DMS153 (cell line): ENCODE measurements around the gene RNF115.

Source experiments
- DNase-seq: peaks from one replicate; lab custom pipeline; 2025; lab: John Stamatoyannopoulos, UW

The RNF115 gene

DNA sequence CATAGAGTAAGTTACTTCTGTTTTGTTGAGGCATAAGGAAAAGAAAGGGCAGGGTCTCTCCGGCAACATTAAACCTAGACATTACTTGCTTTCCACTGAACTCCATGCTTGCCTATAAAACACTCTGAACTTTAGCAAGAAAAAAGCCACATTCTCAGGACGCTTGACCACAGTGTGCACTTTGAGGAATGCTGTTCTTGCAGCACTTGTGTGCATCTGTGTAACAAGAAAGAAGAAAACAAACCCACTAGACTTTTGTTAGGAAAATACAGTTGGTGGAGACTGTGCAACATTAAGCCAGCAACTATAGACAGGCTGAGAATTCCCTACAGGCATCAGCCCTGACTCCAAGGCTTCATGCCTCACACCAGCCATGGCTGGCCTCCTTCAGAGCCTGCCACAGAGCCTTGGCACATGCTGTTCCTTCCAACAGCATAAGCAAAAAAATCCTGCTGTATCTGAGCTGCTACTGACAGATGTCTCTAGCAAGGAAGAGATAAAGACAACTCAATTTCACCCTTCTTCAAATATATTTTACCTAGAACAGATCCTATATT, 122.5 kb downstream of the RNF115 start:
- no peak for DNase-seq

GRCh38 chr1:145696630-145696960, 127.3 kb downstream of the RNF115 start:
- DNase-seq = no peak

DNA sequence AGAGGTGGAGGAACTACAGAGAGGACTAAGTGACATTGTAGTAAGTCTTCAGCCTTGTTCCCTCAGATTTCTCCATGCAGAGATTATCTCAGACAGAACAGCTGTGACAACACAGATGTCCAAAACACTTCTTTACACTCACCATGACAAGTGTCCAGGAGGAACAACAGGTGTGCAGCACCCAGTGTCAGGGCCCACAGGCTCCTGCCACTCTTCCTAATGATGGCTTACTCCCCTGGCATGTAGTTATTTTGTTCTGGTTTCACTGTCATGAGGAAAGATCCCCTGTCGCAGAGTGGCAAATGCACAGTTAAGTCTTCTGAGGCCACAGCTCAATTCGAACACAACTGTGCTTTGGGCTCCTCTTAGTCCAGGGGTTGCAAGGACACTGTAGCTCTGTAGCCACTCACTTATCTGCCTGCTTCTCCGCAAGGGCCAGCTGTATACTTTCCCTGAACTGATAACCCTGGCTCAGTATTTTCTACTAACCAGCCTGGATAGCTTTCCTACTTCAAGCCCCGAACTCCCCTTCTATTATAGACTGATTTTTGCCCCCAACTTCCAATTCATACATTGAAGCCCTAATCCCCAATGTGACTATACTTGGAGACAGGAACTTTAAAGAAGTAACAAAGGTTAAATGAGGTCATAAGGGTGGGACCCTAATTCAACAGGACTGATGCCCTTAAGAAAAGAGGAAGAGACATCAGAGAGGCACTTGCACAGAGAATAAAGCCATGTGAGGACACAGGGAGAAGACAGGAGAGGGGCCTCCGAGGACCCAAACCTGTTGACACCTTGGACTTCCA, 127.9 kb downstream of the RNF115 start:
- no peak for DNase-seq

DNA sequence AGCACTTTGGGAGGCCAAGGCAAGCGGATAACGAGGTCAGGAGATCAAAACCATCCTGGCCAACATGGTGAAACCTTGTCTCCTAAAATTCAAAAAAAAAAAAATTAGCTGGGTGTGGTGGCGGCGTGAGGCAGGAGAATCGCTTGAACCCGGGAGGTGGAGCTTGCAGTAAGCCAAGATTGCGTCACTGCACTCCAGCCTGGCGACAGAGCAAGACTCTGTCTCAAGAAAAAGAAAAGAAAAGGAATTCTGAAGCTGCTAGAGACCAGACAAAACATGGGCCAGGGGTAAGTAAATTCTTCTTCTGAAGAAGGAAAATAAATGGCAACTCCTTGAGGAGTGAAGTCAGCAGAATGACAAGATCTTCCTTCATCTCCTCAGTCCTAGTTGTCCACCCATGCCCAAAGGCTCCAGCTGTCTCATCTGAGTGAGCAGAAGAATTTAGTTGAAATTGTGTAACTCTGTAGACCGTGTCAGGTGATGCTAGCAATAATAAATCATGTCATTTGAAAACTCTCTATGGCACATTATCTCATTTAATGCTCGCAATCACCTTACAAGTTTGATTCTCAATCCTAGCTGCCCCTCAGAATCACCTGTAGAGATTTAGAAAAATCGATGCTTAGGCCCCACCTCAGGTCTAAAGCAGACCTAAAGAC, 131.0 kb downstream of the RNF115 start:
- no peak for DNase-seq

- DNase-seq = no peak
Observed at GRCh38 chr1:145690587-145691558, 133.0 kb downstream of the RNF115 start.

GRCh38 chr1:145689922-145690321, 134.0 kb downstream of the RNF115 start:
- DNase-seq = no peak

DNA sequence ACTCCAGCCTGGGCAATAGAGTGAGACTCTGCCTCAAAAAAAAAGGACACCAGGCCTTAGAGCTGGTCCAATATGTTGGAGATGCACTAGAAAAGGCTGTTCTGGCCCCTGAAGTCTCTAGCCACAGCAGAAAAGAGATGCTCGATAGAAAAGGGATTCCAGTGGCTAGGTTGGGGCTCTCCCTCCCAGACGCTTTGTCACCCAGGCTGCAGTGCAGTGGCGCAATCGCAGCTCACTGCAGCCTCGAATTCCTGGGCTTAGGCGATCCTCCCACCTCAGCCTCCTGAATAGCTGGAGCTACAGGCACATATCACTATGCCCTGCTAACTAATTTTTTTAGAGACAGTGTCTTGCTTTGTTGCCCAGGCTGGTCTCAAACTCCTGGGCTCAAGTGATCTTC, 135.0 kb downstream of the RNF115 start:
- DNase-seq = no peak
